GM10266 (cell line): ENCODE data around the gene HELB.

ENCODE experiments used
- DNase-seq: peaks from one replicate; pipeline ENCODE4 v3.0.0; 2012; ENCODE audit errors: extremely low spot score
- TF ChIP-seq, protein P1 (sequence below): IDR thresholded peaks from 2 replicates; pipeline ENCODE4 v1.5.1; 2012; ENCODE audit warnings: mild to moderate bottlenecking, low read depth; ENCODE audit not compliant: control insufficient read depth, insufficient read depth; ENCODE audit errors: missing control alignments

Gene HELB

DNA sequence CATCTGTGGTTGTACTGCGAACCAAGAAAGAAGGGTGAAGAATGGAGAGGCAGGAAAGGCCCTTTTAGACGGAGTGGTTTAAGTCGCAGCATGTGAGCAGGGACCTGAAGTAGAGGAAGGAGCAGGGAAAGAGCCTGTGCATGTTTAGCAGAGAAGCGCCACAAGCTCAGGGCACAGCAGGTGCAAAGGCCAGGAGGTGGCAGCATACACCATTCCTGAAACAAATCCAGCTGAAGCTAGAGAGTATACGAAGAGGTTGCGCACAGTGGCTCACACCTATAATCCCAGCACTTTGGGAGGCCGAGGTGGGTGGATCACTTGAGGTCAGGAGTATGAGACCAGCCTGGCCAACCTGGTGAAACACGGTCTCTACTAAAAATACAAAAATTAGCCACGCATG lies 49.9 kb downstream of the HELB start:
- DNase-seq: peak; percentile 19
- TF ChIP-seq, protein P1, sequence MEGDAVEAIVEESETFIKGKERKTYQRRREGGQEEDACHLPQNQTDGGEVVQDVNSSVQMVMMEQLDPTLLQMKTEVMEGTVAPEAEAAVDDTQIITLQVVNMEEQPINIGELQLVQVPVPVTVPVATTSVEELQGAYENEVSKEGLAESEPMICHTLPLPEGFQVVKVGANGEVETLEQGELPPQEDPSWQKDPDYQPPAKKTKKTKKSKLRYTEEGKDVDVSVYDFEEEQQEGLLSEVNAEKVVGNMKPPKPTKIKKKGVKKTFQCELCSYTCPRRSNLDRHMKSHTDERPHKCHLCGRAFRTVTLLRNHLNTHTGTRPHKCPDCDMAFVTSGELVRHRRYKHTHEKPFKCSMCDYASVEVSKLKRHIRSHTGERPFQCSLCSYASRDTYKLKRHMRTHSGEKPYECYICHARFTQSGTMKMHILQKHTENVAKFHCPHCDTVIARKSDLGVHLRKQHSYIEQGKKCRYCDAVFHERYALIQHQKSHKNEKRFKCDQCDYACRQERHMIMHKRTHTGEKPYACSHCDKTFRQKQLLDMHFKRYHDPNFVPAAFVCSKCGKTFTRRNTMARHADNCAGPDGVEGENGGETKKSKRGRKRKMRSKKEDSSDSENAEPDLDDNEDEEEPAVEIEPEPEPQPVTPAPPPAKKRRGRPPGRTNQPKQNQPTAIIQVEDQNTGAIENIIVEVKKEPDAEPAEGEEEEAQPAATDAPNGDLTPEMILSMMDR: peak; percentile 51

DNA sequence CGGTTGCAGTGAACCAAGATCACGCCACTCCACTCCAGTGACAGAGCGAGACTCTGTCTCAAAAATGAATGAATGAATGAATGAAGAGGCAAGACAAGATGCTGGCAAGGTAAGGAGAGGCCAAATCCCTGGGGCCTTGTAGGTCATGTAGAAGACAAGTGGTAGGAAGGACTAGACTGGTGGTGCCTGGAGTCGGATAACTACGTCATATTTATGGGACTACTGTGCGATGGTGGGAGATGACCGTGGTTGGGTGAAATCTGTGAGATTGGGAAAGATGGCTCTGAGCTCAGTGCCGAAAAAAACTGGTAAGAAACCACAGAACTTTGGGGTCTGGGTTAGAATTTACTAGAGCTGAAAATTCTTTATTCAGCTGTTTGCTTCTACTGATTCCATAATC lies 50.6 kb downstream of the HELB start:
- TF ChIP-seq, protein P1: no peak
- DNase-seq: no peak

DNA sequence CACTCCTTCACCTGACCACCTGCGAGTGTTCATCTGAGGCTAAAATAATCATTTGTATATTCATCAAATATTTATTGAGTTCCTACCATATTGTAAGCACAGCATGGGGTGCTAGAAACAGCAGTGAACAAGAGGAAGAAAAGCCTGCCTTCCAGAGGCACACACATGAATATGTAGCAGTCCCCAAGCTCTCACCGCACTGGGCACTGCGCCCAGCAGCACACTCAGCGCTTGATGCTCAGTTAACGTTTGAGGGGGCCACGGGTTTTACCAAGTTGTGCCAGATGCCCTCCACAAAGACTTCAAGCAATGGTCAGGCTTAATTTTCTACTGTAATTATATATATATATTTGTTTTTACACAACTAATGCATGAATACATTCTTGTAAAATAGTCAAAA lies 52.0 kb downstream of the HELB start:
- DNase-seq: no peak
- TF ChIP-seq, protein P1: no peak

DNA sequence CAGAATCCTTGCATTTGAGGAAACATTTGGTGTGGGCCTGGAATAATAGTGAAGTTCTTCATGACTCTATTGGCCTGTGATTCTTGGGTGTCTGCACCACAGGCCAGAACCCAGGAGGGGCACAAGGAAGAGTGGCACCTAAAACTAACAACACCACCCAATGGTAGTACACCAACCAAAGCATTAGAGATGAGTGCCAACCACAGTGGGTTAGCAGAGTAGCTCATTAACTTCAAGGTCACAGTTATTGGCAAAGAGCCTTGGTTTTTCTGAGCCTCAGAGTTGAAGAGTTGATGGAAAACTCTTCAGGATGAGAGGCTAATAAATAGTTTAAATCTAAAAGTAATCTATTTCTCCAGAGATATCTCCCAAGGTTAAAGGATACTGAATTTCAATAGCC lies 57.0 kb downstream of the HELB start:
- DNase-seq: no peak
- TF ChIP-seq, protein P1: no peak

DNA sequence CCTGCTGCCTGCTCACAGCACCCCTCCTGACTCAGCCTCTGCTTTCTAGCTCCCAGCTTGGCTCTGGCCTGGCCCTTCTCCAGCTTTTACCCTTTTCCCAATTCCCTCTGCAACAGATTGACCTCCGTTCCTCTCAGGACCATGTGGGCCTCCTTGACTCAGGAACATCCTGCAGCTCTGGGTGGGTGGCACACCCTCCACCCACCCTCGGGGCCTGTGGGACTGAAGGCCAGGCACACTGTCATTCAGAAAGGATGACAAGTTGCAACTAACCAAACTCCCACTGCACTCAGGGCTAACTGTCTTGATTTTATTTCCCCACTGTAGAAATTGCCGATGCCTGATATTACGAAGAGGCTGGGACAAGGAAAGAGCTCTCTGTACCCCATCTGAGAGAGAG lies 59.4 kb downstream of the HELB start:
- no peak for DNase-seq
- TF ChIP-seq, protein P1: no peak

DNA sequence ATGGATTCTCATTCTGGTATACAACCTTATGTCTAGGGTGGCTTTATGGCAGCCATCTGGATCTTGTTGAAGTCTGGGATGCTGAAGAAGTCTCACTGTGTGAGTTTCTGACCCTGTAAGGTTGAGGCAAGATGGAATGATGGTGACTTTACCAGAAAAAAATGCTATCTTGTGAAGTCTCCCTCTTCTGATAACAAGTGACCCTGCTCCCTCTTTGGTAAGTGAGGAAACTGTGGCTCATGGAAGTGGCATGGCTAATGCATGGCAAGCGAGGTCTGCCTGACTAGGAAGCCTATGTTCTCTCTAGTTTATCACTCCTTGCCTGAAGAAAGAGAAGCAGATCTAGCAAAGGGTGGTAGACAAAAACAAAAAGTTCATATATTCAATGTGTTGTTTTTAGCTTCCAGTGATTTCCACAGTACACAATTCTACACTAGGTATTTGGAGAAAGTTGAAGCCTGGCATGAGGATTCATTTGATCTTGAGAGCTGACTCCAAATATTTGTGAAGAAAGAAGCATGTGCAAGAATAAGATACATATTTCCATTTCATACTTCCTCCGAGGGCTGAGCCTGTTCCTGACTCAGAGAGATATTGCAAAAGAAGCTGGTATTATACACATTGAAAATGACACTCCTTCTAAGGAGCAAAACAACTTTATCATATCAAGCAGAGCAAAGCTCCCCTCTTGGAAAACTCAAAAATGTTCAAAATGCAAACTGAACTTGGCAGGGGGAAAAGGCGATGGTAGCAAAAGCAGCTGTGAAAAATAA lies 63.6 kb downstream of the HELB start:
- no peak for DNase-seq
- TF ChIP-seq, protein P1: no peak

DNA sequence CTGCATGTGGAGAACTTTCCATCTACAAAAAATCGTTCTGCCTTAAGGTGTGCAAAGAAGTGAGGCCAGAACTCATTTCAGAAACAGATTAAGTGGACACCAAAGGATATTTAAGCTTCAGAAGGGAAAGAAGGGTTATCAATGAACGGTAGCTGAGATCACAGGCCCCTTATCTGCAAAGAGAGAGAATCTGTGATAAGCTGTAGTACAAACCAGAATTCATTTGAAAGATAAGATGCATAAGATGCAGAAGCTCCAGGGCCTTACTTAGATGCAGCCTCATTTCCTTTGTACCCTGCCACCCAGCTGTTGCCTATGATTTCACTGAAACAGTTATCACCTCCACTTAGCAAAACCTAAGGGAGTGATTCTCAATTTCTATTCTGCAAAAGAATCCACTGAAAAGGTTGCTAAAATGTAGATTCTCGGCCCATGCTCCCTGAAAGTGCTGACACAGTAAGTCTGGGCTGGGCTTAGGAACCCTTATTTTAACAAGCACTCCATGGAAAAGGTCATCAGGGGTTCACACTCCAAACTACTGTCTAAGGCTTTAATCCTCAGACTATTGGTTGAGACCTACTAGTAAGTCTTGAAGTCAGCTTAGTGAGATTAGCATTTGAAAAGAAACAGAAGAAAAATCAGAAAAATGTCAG lies 64.8 kb downstream of the HELB start:
- TF ChIP-seq, protein P1: no peak
- no peak for DNase-seq
